H1 (cell line): ENCODE results near the gene ZNF273. TPM values are rescaled to one million over a fixed set of nuclear protein-coding genes. Genes with fewer than 3 reads are reported as not detected.

Experiments used
- CBX8 ChIP-seq: fragments of 300-800, 300-1000 bp; sonication (generic); IDR thresholded peaks from 2 replicates; pipeline ENCODE4 v1.7.1; 2016; ENCODE audit warnings: low read depth, low read length, borderline replicate concordance
- POLR2A ChIP-seq, 2 experiments: IDR thresholded peaks; 1 replicate in 1 of 2; 2 replicates in 1 of 2; pipeline ENCODE4 v1.6.1; 2011; ENCODE audit warnings: low read depth in 2 of 2, low read length in 2 of 2, mild to moderate bottlenecking in 2 of 2; ENCODE audit errors: control extremely low read depth in 1 of 2
- SIN3A ChIP-seq, 2 experiments: IDR thresholded peaks in 1 of 2; conservative IDR thresholded peaks in 1 of 2; 2 replicates each; pipeline ENCODE4 v1.6.1; 2011 to 2012; ENCODE audit warnings: low read length in 2 of 2, improper control_type of control experiment in 1 of 2, low read depth in 1 of 2, mild to moderate bottlenecking in 1 of 2
- SP2 ChIP-seq: IDR thresholded peaks from 2 replicates; pipeline ENCODE4 v1.6.1; 2012; ENCODE audit warnings: mild to moderate bottlenecking, low read length, inconsistent platforms
- TBP ChIP-seq: IDR thresholded peaks from 2 replicates; pipeline ENCODE4 v1.6.1; 2011; ENCODE audit warnings: low read depth, low read length, improper control_type of control experiment
- polyA plus RNA-seq, 7 experiments: library from polyadenylated mRNA; depleted of rRNA in 3 of 7; stranded (reverse) in 5 of 7; unstranded in 2 of 7; fragments of >200 nt in 5 of 7; fragments of 200-250 nt in 2 of 7; gene quantifications; 1 replicate in 5 of 7; 2 replicates in 1 of 7; 4 replicates in 1 of 7; pipeline versions ENCODE4 v1.2.1 to v1.2.3, GENCODE V29; 2011 to 2013; ENCODE audit warnings: missing spikeins in 2 of 7, mixed read lengths in 2 of 7
- total RNA-seq: library from RNA; stranded (reverse); fragmentation: NEBNext Ultra II Directional; extraction: Animal tissue kit (Norgen Biotek cat#: 25700); gene quantifications from 2 replicates; pipeline ENCODE4 v1.2.1, GENCODE V29; 2021

Gene ZNF273
- total and polyA plus RNA-seq, 2 of the 8 experiments (the other 6 are each of a cell fraction or from before 2014, with no cell fraction given): 6.2 to 23.2 TPM

DNA sequence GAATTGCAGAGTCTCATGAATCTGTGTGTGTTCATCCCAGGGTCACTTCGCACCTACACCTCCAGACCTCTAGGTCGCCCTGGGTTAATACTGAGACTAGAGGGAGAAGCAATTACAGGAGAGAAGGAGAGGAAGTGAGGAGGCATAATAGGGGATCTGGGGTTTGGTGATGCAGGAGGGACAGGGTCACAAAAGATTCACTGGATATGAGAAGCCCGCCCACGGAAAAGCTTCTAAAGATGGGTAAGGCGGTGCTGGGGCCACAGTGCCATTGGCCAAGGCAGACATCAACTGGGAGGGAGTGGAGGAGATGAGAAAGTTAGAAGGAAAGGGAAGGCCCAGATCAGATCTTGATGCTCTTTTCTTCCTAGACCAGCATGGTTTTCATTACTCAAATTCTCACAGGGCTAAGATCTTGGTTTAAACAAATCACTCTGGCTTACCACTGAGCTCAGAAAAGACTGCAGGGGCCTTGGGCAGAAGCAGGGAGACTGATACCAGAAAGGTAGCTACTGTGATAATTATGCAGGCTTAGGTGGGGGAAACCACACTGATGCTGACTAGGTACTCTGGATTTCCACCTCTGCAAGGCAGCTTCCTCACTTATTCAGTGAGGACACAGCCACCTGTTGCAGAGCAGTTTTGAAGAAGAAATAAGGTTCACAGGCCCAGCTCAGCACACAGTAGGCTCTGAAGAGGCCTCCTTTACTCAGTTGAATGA, 17.4 kb upstream of the ZNF273 start (continued):
- TF ChIP-seq TBP: no peak
- no peak for TF ChIP-seq SIN3A (conservative IDR thresholded peaks at IDR 0.05 in 1 of 2, IDR thresholded peaks at IDR 0.05 in 1 of 2; ENCODE audit: low read depth in 1 of 2, low read length in 2 of 2)
- no peak for TF ChIP-seq POLR2A (IDR thresholded peaks at IDR 0.05; ENCODE audit: control extremely low read depth in 1 of 2, low read depth in 2 of 2, low read length in 2 of 2)
- TF ChIP-seq CBX8: no peak
- no peak for TF ChIP-seq SP2
